Measurements from ENCODE around the gene RGS11.
"Not testable (repeated sequence)": the region's sequence is repeated elsewhere in the genome, so short reads cannot be mapped to it uniquely, and the experiment has no call there.

Gene RGS11

DNA sequence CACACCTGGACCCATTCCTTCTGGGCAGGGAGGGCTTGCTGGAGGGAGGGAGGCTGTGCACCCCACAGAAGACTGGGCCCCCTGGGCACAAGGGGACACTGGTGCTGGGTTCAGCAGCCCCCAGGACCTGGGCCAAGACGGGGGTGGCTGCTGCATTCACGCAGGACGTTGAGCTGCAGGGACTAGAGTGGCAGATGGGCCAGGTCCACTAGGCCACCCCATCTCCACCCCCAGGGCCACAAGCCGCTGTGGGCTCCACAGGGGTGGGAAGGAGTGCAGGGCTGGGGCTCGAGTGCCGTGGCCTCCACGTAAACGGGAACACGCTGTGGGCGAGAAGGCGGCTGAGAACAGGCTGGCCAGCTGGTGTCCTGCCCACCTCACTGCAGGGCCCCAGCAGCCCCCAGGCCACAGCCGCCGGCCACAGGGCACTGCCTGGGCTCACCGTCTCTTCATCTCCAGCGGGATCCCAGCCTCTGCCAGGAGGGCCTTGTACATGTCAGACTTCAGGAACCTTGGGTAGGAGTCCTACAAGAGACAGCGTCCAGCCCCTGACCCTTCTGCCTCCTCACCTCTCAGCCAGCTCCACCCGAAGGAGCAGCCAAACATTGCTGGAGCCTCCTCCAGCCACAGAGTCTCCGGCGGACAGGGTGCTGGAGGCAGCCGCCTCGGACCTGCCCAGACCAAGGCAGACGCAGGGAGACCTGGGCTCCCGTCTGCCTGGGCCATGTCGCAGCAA, 6.5 kb downstream of the RGS11 start:
- TF ChIP-seq, protein P1, sequence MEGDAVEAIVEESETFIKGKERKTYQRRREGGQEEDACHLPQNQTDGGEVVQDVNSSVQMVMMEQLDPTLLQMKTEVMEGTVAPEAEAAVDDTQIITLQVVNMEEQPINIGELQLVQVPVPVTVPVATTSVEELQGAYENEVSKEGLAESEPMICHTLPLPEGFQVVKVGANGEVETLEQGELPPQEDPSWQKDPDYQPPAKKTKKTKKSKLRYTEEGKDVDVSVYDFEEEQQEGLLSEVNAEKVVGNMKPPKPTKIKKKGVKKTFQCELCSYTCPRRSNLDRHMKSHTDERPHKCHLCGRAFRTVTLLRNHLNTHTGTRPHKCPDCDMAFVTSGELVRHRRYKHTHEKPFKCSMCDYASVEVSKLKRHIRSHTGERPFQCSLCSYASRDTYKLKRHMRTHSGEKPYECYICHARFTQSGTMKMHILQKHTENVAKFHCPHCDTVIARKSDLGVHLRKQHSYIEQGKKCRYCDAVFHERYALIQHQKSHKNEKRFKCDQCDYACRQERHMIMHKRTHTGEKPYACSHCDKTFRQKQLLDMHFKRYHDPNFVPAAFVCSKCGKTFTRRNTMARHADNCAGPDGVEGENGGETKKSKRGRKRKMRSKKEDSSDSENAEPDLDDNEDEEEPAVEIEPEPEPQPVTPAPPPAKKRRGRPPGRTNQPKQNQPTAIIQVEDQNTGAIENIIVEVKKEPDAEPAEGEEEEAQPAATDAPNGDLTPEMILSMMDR (IDR thresholded peaks at IDR 0.05; ENCODE audit: low read depth, low read length, missing control alignments): no peak
- DNase-seq (ENCODE audit: low read depth): no peak
- in situ Hi-C loops (cut with HindIII; ENCODE audit: low sequenced_read_pairs): no loop called here
- H3K4me3 ChIP-seq (ENCODE audit: low read depth, low read length): no peak overlapping the region

DNA sequence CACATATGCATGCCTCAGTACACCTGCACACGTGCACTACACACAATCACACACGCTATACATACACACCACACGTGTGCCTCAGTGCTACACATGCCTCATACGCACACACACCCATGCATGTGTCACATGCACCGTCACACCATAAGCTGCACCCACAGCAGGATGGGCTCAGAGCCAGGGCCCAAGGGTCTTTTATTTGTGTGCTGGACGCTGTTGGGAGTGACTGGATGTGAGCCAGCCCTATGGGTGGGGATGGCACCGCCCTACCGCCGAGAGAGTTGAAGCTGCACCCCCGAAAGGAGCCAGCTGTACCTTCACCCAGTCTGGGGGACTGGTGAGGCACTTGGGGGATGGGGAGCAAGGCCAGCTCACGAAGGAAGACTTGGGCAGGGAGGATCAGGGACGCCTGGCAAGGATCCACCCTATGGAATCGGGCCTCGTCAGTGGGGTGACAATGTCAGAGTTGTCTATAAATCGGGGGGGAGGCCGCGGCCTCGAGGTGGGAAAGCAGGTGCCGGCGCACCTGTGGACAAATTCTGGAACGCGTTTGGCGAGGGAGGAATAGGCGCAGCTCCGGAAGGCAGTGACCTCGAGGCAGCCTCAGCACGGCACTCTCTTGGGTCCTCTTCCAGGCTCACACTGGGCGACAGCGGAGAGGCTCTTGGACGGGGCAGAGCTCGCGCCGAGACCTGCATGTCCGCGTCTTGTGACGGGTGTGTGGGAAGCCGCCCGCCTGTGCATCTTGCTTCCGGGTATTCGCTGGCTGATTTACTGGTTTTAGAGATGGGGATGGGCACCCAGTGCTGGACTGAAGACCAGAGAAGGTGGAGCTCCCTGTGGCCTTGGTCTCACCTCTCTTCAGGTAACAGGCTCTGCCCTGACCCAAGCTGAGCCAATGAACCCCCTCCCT, 7.3 kb downstream of the RGS11 start:
- DNase-seq (ENCODE audit: low read depth): no peak

DNA sequence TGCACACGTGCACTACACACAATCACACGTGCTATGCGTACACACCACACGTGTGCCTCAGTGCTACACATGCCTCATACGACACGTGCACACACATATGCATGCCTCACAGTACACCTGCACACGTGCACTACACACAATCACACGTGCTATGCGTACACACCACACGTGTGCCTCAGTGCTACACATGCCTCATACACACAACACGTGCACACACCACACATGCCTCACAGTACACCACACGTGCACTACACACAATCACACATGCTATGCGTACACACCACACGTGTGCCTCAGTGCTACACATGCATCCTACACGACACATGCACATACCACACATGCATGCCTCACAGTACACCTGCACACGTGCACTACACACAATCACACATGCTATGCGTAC, 8.2 kb downstream of the RGS11 start:
- in situ Hi-C loops (cut with HindIII; ENCODE audit: low sequenced_read_pairs); H3K4me3 ChIP-seq (ENCODE audit: low read depth, low read length); DNase-seq (ENCODE audit: low read depth): not testable (repeated sequence)

More for the DNA sequence above, 7.3 kb downstream of the RGS11 start:
- no peak overlapping the region for H3K4me3 ChIP-seq (ENCODE audit: low read depth, low read length)
- TF ChIP-seq, protein P1 (IDR thresholded peaks at IDR 0.05; ENCODE audit: low read depth, low read length, missing control alignments): no peak
- in situ Hi-C loops (cut with HindIII; ENCODE audit: low sequenced_read_pairs): no loop called here

DNA sequence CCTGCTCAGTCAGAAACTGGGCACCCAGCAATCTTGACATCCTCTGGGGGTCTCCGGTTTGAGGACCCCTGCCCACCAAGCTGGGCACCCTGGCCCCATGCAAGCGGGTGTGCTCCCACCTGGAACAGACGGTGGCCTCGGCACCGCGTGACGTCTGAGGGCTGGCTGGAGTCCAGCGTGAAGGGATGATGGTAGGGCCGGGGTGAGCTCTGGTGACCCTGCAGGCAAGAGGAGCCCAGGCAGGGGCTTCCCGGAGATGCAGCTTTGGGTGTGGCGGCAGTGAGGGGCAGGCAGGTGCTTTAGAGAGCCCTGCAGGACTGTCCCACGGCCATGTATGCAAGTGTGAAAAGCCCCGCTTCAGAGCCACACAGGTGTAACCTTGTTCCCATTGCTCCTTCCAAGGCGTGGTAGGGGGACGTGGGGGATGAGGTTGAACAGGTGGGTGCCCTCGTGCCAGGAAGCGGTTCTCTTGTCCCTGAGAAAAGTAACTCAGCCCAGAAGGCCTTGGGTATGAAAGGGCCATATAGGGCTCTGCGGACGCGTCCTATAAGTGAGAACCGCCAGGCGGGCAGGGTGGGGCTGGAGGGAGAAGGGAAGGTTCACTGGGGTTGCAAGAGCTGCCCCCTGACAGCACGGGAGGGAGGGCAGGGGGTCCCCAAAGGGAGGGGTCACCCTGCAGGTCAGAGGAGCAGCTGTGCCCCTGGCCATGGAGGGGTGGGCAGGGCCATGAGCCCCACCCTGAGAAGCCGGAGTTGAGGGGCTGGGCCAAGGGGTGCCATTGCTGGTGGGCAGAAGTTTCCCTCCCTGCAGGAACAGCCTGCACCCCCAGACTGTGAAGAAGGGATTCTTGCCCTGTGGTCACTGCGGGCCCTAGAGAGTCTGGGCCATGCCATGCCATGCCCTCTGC, 9.2 kb downstream of the RGS11 start:
- in situ Hi-C loops (cut with HindIII; ENCODE audit: low sequenced_read_pairs): no loop called here
- no peak for DNase-seq (ENCODE audit: low read depth)

DNA sequence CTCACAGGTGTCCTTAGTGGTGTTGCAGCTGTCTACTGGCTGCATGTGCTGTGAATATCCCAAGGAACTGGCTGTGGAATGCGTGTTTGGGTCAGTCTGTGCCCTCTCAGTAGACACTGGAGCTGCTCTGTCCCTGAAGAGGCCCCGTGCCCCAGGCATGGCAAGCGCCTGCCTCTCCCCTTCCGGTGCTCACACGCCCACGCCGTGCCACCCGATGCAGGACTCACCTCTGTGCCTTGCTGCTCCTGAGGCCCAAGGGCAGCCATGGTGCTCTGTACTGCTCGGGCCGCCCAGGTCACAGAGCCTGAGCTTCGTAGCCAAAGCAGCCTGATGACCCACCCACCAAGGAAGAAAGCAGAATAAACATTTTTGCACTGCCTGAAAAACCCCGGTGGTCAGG, 10.0 kb downstream of the RGS11 start:
- no peak for DNase-seq (ENCODE audit: low read depth)
- TF ChIP-seq, protein P1 (IDR thresholded peaks at IDR 0.05; ENCODE audit: low read depth, low read length, missing control alignments): no peak
- no peak overlapping the region for H3K4me3 ChIP-seq (ENCODE audit: low read depth, low read length)
- in situ Hi-C loops (cut with HindIII; ENCODE audit: low sequenced_read_pairs): no loop called here

More for the DNA sequence above, 9.2 kb downstream of the RGS11 start:
- TF ChIP-seq, protein P1 (IDR thresholded peaks at IDR 0.05; ENCODE audit: low read depth, low read length, missing control alignments): no peak
- H3K4me3 ChIP-seq (ENCODE audit: low read depth, low read length): no peak overlapping the region

DNA sequence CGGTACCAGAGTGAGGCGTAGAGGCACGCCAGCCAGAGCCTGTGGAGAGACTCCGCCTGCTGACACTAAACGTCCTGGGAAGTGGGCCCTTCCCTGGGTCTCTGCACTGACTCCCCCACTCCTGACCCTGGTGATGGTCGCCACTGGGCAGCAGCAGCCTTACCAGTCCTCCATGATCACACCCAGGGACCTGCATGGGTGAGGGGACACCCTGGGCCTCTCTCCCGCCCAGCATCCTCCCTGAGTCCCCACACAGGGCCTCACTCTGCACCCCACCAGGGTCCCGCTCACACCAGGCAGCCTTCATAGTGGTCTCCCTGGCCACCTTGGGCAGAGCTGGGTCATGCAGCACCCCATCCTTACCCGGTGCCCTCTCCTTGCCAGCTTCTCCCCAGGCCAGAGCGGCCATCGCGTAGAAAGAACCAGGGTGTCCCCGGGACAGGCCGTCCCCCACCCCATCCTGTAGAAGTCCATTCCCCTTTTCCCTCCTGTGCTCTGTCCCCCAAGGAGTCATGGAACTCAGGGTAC, 10.7 kb downstream of the RGS11 start:
- TF ChIP-seq, protein P1 (IDR thresholded peaks at IDR 0.05; ENCODE audit: low read depth, low read length, missing control alignments): no peak
- no peak overlapping the region for H3K4me3 ChIP-seq (ENCODE audit: low read depth, low read length)
- DNase-seq (ENCODE audit: low read depth): no peak
- in situ Hi-C loops (cut with HindIII; ENCODE audit: low sequenced_read_pairs): no loop called here

Measured in astrocyte of the cerebellum (primary cell).